ENCODE results near the gene ANTXR1. TPM values are rescaled to one million over a fixed set of nuclear protein-coding genes. Genes with fewer than 3 reads are reported as not detected.

The ANTXR1 gene
- total RNA-seq, 4 donors from 2014 or later: 7.1 to 101 (median 15.8) TPM

- H3K4me1 ChIP-seq: peaks cover 0 to 9% (median 0%) of the 10 kb centered on the region in 4 donors
- no peaks in the 10 kb centered on the region for H3K9me3 ChIP-seq
- intact Hi-C loops (cut with DNase I; ENCODE audit: low total_unique reads) (no loop called here), in situ Hi-C loops (cut with MboI; ENCODE audit: low pct_ligation_motif_present in 1 of 4, low pct_unique_long_range_greater_than_20kb in 1 of 4, low sequenced_read_pairs in 3 of 4) (no loop called here)
- H3K4me3 ChIP-seq: no peak overlapping the region
- peak overlapping the region in 2 of 4 donors; percentile 11 to 14 for H3K27ac ChIP-seq
- H3K36me3 ChIP-seq: no peaks in the 10 kb centered on the region
- WGBS, 2 donors (ENCODE audit: low coverage in 1 of 2): 51 to 67% methylated on average over 4 of the region's 4 CpGs
- no peak for DNase-seq
- no peaks in the 10 kb centered on the region for H3K27me3 ChIP-seq
- no peak for TF ChIP-seq POLR2AphosphoS5 (IDR thresholded peaks at IDR 0.05)
- TF ChIP-seq EP300 (IDR thresholded peaks at IDR 0.05; ENCODE audit: low read depth): no peak
- no peak for TF ChIP-seq POLR2A (IDR thresholded peaks at IDR 0.05)
- no peak for TF ChIP-seq CTCF (IDR thresholded peaks at IDR 0.05)
Measured at GRCh38 chr2:69109255-69109654, 96.3 kb downstream of the ANTXR1 start.

- WGBS, 2 donors (ENCODE audit: low coverage in 1 of 2): 64 to 80% methylated on average over 1 of the region's 1 CpG
- Histone ChIP-seq H3K27ac (peak overlapping the region in 2 of 4 donors; percentile 21 to 34), H3K9me3 (no peaks in the 10 kb centered on the region), H3K4me1 (peaks cover 0 to 9% (median 0%) of the 10 kb centered on the region in 4 donors), H3K4me3 (no peak overlapping the region), H3K27me3 (no peaks in the 10 kb centered on the region), H3K36me3 (no peaks in the 10 kb centered on the region)
- in situ Hi-C loops (cut with MboI; ENCODE audit: low pct_ligation_motif_present in 1 of 4, low pct_unique_long_range_greater_than_20kb in 1 of 4, low sequenced_read_pairs in 3 of 4): no loop called here
- TF ChIP-seq POLR2AphosphoS5 (IDR thresholded peaks at IDR 0.05): no peak
- TF ChIP-seq EP300 (IDR thresholded peaks at IDR 0.05; ENCODE audit: low read depth): no peak
- no peak for TF ChIP-seq CTCF (IDR thresholded peaks at IDR 0.05)
- intact Hi-C loops (cut with DNase I; ENCODE audit: low total_unique reads): no loop called here
- DNase-seq: no peak
Measured at GRCh38 chr2:69111076-69111475, 98.1 kb downstream of the ANTXR1 start.

GRCh38 chr2:69113627-69114026, 100.6 kb downstream of the ANTXR1 start:
- peaks cover 0 to 14% (median 0%) of the 10 kb centered on the region in 4 donors for H3K4me1 ChIP-seq
- no peak overlapping the region for H3K27ac ChIP-seq
- no peak overlapping the region for H3K4me3 ChIP-seq
- DNase-seq: no peak
- in situ Hi-C loops (cut with MboI; ENCODE audit: low pct_ligation_motif_present in 1 of 4, low pct_unique_long_range_greater_than_20kb in 1 of 4, low sequenced_read_pairs in 3 of 4) (no loop called here), intact Hi-C loops (cut with DNase I; ENCODE audit: low total_unique reads) (no loop called here)
- no peaks in the 10 kb centered on the region for H3K36me3 ChIP-seq
- WGBS, 2 donors (ENCODE audit: low coverage in 1 of 2): 40 to 59% methylated on average over 2 to 3 of the region's 3 CpGs
- H3K9me3 ChIP-seq: no peaks in the 10 kb centered on the region
- TF ChIP-seq POLR2A (IDR thresholded peaks at IDR 0.05) (no peak), EP300 (IDR thresholded peaks at IDR 0.05; ENCODE audit: low read depth) (no peak), CTCF (IDR thresholded peaks at IDR 0.05) (no peak), POLR2AphosphoS5 (IDR thresholded peaks at IDR 0.05) (no peak)
- no peaks in the 10 kb centered on the region for H3K27me3 ChIP-seq

GRCh38 chr2:69114534-69114933, 101.6 kb downstream of the ANTXR1 start:
- no peak for DNase-seq
- peaks cover 0 to 14% (median 0%) of the 10 kb centered on the region in 4 donors for H3K4me1 ChIP-seq
- no peak overlapping the region for H3K27ac ChIP-seq
- H3K9me3 ChIP-seq: no peaks in the 10 kb centered on the region
- TF ChIP-seq POLR2AphosphoS5 (IDR thresholded peaks at IDR 0.05) (no peak), CTCF (IDR thresholded peaks at IDR 0.05) (no peak), POLR2A (IDR thresholded peaks at IDR 0.05) (no peak), EP300 (IDR thresholded peaks at IDR 0.05; ENCODE audit: low read depth) (no peak)
- intact Hi-C loops (cut with DNase I; ENCODE audit: low total_unique reads) (no loop called here), in situ Hi-C loops (cut with MboI; ENCODE audit: low pct_ligation_motif_present in 1 of 4, low pct_unique_long_range_greater_than_20kb in 1 of 4, low sequenced_read_pairs in 3 of 4) (no loop called here)
- WGBS, 2 donors (ENCODE audit: low coverage in 1 of 2): 84% methylated on average over 1 of the region's 1 CpG; no CpG with 5 or more reads in 1 of the 2 donors
- no peaks in the 10 kb centered on the region for H3K36me3 ChIP-seq
- H3K27me3 ChIP-seq: no peaks in the 10 kb centered on the region
- H3K4me3 ChIP-seq: no peak overlapping the region
